Measurements from ENCODE around the gene MACF1.

The MACF1 gene

DNA sequence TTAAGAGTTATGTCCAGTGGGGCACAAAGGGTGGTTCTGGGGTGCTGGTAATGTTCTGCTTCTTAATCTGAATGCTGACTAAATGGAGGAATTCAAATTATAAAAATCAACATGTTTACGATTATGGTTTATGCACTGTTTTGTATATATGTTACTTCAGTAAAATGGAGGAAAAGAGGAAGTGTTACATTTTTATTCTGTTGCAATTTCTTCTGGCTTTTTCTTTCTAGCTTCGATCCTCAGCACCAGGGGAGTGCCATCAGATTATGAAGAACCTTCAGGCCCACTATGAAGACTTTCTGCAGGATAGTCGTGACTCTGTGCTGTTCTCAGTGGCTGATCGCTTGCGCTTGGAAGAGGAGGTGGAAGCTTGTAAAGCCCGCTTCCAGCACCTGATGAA, 105.5 kb downstream of the MACF1 start:
- no peak for DNase-seq

- DNase-seq = no peak
Observed at GRCh38 chr1:39310691-39311090, 106.2 kb downstream of the MACF1 start.

GRCh38 chr1:39317111-39317510, 112.6 kb downstream of the MACF1 start:
- no peak for DNase-seq

DNA sequence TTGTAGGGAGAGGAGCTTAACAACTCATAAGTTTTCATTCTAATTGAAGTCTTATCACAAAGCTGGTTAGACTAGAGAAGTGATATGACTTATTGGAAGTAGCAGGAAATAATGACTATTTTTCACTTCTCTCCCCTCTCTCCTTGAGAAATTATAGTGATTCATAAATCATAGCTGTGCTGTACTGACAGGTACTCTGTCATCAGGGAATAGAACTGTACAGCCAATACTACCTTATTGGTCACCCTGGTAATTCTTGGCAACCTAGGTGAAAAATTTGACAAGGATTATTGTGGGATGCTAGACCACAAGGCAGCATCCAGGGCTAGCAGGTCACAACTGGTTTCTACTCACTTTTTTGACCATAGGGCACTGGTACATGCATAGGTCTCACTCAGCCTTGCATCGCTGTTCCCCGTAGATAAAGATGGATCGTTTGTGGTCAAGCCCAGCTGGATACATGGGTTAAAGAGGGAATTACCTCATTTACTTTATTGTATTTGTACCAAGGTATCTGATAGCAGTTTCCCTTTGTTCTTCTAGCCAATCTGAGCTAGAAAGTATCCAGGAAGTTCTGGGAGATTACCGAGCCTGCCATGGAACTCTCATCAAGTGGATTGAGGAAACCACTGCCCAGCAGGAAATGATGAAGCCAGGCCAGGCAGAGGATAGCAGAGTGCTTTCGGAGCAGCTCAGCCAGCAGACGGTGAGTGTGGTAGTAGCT, 113.6 kb downstream of the MACF1 start:
- DNase-seq = no peak

DNA sequence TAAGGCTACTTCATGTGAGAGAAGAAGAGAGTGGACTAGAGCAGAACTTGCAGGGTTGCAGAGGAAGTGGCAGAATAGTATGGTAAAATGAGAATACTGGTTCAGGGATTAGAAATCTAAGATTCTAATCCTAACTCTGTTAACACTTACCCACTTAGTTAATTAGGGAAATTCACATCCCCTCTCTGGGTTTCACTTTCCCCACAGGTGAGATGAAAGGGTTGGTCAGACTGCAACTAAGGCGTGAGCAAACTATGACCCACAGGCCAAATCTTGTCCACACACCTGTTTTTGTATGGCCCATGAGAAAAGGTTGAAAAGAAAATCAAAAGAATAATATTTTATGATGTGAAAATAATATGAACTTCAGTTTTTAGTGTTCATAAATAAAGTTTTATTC, 117.5 kb downstream of the MACF1 start:
- DNase-seq = no peak

- DNase-seq = no peak
Observed at GRCh38 chr1:39322431-39322830, 117.9 kb downstream of the MACF1 start.

GRCh38 chr1:39324888-39325287, 120.4 kb downstream of the MACF1 start:
- DNase-seq = no peak

GRCh38 chr1:39326836-39327235, 122.3 kb downstream of the MACF1 start:
- DNase-seq = no peak

DNA sequence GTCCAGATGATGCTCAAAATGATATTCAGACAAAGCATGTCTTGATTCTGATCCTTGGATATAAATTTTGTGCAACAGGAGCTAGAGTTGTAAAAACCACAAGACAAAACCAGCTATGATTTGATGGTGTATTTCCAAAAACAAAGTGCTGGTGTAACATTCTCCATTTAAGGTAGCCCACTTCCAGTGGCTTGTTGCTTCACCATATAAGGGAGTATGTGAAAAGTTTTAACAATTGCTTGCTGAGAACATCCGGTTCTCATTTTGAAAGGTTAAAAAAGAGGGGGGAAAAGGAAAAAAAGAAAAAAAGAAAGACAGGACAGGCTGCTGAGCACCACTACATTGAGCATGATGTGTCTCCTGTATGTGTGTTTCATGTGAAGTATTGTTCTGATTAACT, 123.6 kb downstream of the MACF1 start:
- no peak for DNase-seq

DNA sequence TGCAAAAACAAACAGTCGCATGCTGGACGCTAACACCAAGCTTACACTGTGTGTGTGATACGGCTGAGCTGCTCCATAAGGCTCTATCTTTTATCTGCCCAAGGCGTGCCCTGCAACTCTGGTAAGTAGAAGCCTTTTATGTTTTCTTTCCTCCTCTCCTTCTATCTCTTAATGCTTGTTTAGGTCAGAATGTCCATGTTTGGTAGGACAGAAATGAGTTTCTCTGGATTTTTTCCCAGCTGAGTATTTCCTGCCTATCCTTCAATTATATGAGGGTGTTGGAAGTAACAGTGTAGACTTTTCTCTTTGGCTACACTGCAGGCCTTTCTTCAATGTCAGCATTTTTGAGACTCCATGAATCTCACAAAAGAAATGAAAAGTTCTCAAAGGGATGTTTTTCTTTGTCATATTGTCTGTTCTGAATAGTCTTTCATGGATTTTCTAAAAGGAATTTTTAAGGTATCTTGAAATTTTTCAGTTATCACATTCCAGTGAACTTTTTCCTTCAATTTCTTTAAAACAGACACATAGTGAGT, 124.2 kb downstream of the MACF1 start:
- no peak for DNase-seq

GRCh38 chr1:39331647-39332046, 127.2 kb downstream of the MACF1 start:
- no peak for DNase-seq

DNA sequence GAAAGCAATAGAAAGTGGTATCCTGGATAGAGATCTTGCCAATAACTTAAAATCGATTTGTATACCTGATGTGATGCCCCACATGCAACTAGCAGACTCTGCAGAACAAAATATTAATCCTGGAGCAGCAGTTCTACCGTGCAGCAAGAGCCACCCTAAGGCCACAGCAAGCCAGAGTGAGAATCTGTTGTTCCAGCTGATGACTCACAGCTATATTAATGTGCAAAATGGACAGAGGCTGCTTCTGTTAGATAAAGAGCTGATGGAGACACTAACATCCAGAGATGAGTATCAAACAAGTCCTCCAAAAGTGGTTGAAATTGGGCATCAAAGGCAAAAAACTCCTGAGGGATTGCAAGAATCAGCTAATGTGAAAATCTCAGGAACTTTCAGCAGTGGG, 127.8 kb downstream of the MACF1 start:
- no peak for DNase-seq

GRCh38 chr1:39332828-39333227, 128.3 kb downstream of the MACF1 start:
- DNase-seq = no peak

- no peak for DNase-seq
Observed at GRCh38 chr1:39333296-39333695, 128.8 kb downstream of the MACF1 start.

DNA sequence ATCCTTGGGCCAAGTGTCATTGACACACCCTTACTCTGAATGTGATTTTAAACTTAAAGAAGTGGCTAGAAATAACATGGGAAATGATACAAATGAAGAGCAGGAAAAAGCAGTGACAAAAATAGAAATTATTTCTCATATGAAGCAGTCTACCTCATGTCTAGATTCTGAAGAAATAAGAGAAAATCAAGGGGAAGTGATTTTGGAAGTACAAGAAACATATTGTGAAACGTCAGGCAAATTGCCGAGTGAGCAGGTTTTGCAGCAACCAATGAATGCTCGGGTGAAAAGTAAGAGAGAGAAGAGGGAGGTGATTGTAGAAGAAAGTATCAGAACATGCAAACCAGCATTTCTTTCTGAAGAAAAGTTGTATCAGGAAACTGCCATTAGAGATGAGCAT, 130.7 kb downstream of the MACF1 start:
- DNase-seq = no peak

- no peak for DNase-seq
Observed at GRCh38 chr1:39337067-39337466, 132.6 kb downstream of the MACF1 start.

DNA sequence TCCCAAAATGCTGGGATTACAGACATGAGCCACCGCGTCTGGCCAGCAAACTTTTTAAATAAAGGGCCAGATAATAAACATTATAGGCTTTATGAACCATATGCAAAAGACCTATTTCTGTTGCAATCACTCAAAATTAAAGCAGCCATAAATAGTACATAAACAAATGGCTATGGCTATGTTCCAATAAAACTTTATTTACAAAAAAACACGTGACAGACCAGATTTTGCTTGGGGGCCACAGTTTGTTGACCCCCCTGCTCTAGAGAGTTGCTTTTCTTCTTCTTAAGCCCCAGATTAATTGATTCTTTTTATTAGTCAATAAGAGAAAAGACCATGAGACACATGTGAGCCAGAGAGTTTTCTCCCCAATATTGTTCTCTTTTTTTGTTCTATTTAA, 138.3 kb downstream of the MACF1 start:
- DNase-seq = no peak

- DNase-seq = no peak
Observed at GRCh38 chr1:39344394-39345154, 140.1 kb downstream of the MACF1 start.

GRCh38 chr1:39346872-39347271, 142.4 kb downstream of the MACF1 start:
- DNase-seq = no peak

- DNase-seq = no peak
Observed at GRCh38 chr1:39348278-39348677, 143.8 kb downstream of the MACF1 start.

DNA sequence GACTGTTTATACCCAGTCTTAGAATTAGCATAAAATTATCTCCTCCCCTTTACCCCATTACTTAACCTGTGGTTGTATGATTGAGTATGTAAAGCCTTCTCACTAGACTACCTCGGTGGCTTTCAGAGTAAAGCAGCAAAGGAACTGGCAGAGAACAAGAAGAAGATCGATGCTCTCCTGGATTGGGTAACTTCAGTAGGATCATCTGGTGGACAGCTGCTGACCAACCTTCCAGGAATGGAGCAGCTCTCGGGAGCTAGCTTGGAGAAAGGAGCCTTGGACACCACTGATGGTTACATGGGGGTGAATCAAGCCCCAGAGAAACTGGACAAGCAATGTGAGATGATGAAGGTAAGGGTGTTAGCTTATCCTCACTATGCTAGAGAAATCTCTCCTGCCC, 148.4 kb downstream of the MACF1 start:
- DNase-seq = no peak

DNA sequence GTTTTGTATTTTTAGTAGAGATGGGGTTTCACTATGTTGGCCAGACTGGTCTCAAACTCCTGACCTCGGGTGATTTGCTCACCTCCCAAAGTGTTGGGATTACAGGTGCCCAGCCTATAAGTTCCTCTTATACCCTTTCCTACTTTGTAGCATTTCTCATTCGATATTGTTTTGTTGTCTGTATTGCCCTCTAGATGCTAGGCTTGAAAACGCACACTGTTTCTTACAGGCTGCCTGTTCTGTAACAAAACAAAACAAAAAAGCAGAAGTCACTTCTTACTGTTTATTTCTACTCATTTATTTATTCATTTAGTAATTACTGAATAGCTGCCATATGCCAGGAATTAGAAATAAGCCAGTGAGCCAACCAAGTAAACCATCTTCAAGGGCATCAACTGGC, 150.1 kb downstream of the MACF1 start:
- DNase-seq = no peak

GRCh38 chr1:39358491-39358890, 154.0 kb downstream of the MACF1 start:
- DNase-seq = no peak

DNA sequence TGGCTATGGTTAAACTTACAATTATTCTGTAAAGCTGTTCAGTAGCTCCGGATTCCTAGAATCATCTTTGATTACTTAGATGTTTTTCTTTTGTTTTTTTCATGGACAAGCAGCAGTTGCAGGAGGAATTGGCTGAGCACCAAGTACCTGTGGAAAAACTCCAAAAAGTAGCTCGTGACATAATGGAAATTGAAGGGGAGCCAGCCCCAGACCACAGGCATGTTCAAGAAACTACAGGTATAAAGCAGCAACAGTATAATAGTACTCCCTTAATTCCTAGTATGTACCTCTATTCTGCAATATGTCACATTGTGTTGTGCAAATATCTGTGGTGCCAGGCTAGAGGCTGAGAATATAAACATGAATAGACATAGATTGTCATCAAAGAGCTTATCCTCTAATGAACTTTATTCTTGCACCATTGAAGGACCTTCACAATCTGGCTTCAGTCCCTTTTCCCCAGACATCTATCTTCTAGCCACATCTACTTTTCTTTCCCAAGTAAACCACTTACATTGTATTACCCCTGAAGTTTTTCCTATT, 154.6 kb downstream of the MACF1 start:
- no peak for DNase-seq

Measured in cortex of kidney (tissue), 1 donor.